Left renal pelvis (tissue), 4 donors: ENCODE measurements around the gene CCDC74B. TPM values are rescaled to one million over a fixed set of nuclear protein-coding genes. Genes with fewer than 3 reads are reported as not detected.
"Not testable (repeated sequence)": the region's sequence is repeated elsewhere in the genome, so short reads cannot be mapped to it uniquely, and the experiment has no call there.

ENCODE experiments used
- DNase-seq, 4 donors: peaks; one replicate each; pipeline ENCODE4 v3.0.0-alpha.2; 2013; ENCODE audit warnings: low read depth in 4 of 4, low spot score in 3 of 4
- polyA plus RNA-seq, 4 donors: library from polyadenylated mRNA; unstranded; fragments of 120-200 nt; gene quantifications; one replicate each; pipeline ENCODE4 v1.2.1, GENCODE V29; 2013; ENCODE audit not compliant: insufficient read length in 4 of 4

CCDC74B gene
- polyA plus RNA-seq, 4 donors = 5.2 to 23.5 (median 12.5) TPM

DNA sequence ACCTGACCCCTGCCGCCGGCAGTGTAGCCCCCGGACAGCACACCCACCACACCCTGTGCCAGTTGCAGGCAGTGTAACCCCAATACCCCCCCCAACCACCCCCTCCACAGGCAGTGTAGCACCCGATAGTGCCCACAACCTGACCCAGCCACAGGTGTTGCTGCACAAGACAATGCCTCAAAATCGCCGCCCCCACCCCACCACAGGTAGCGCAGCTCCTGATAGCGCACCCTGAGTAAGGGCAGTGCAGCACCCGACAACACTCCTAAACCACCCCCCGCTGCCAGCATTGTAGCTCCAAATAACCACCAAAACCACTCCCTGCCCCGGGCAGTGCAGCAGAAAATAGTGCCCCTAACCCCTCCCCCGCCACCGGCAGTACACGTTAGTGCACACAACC, 16.4 kb downstream of the CCDC74B start:
- DNase-seq = not testable (repeated sequence)

DNA sequence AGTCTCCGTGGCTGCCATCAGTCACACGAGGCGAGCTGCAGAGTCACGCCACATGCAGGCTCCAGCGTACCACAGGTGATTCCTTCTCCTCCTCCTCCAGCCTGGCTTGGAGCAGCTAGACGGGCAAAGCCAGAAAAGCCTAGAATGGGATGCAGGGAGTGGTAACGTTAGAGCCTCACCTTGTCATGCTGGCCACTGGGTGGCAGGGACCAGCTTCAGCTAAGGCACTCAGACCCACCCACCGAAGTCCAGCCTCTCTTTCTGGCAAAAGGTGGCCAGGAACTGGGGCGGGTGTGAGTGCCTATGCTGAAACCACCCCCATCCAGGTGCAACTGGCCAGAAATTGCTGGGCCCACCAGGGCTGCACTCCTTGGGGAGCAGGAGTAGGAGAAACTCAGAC, 17.2 kb downstream of the CCDC74B start:
- DNase-seq = not testable (repeated sequence)

DNA sequence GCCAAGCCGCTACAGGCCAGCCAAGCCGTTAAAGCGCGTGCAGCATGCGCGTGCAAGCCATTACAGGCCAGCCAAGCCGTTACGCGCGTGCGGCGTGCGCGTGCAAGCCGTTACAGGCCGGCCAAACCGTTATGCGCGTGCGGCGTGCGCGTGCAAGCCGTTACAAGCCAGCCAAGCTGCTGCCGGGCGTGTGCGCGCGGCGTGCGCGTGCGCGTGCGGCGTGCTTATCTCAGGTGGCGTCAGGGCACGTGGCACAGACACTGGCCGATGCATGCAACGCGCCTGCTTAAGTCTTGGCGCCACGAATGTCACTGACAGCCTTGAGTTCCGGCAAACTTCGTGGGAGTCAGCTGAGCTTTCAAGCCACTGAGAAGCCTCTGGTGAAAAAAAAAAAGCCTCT, 24.0 kb downstream of the CCDC74B start:
- not testable (repeated sequence) for DNase-seq

DNA sequence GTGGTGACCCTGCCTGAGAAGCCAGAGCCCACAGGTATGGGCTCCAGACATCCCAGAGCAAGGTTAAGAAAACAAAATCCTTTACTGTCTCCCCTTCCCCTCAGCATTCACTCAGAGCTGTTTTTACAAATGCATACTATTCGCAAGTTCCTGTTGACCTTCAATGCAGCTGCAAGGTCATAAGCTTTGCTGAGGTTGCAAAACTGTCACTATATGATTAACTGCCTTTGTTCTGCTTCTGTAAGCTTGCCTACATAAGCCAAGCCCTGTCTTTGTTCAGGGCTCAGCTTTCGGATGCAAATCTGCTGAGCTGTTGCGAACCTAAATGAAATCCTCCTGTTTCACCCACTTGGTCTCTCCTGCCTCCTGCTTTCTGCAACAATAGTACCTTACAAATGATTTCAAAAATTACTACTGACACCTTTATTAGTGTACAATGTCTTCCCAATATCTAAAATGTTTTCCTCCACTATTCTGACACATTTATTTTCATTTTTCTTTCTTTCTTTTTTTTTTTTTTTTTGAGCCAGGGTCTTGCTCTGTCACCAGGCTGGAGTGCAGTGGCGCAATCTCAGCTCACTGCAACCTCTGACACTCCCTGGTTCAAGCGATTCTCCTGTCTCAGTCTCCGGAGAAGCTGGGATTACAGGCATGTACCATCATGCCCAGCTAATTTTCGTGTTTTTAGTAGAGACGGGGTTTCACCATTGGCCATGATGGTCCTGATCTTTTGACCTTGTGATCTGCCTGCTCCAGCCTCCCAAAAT, 42.1 kb downstream of the CCDC74B start:
- DNase-seq = peak; percentile 0 to 29 (median 14)

Other genes with a start within 250 kb of the CCDC74B start
- gene RAB6C, start 165.4 kb downstream of the CCDC74B start, polyA plus RNA-seq = 1 to 10 TPM in 1 of 4 donors, under 1 TPM in 3; 0.30 to 1.4 (median 0.74) TPM
- under 1 TPM in 3 of 4 donors, not detected in 1; 0.06 to 0.07 (median 0.06) TPM for gene POTEF, start 15.9 kb downstream of the CCDC74B start, polyA plus RNA-seq
- gene SMPD4, start 36.5 kb upstream of the CCDC74B start, polyA plus RNA-seq = 10 to 100 TPM; 52.5 to 85.1 (median 59.8) TPM
- 100 to 1,000 TPM in 2 of 4 donors, 10 to 100 TPM in 2; 71.6 to 198 (median 99.0) TPM for gene MZT2B, start 37.1 kb upstream of the CCDC74B start, polyA plus RNA-seq
- gene TUBA3E, start 53.3 kb upstream of the CCDC74B start, polyA plus RNA-seq = under 1 TPM in 1 of 4 donors, not detected in 3; 0.33 TPM
- 10 to 100 TPM; 25.1 to 43.3 (median 34.6) TPM for gene IMP4, start 197.8 kb upstream of the CCDC74B start, polyA plus RNA-seq
- gene PTPN18, start 210.9 kb upstream of the CCDC74B start, polyA plus RNA-seq = 10 to 100 TPM; 22.0 to 35.8 (median 28.2) TPM